Measurements from ENCODE around the gene DKK3. TPM values are rescaled to one million over a fixed set of nuclear protein-coding genes. Genes with fewer than 3 reads are reported as not detected.

The DKK3 gene
- total RNA-seq, 1 donor from 2014 or later: not detected

DNA sequence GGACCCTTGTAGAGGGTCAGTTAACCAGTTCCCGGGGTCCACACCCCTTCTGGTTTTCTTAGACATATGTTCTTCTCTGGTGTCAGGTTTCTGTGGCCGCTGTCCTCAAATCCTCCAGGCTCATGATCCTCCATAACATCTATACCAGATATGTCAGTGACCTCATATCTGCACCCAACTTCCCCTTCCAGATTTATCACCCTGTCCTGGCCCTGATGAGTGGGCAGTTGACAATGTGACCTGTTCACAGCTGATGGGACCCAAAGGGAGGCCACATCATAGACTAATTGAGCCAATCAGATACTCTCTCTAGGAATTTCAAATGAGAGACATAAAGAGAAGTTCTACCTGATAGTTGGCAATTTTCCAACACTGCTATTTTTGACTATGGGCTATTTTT, 5.1 kb downstream of the DKK3 start:
- Mint-ChIP-seq H3K4me1 (peaks cover 8% of the 10 kb centered on the region), H3K27ac (no peak overlapping the region), H3K36me3 (ENCODE audit: low read depth) (no peaks in the 10 kb centered on the region), H3K27me3 (peaks cover 63% of the 10 kb centered on the region), H3K4me3 (no peak overlapping the region), H3K9me3 (no peaks in the 10 kb centered on the region)
- no peak for DNase-seq
- intact Hi-C loops (cut with micrococcal nuclease): no loop called here

DNA sequence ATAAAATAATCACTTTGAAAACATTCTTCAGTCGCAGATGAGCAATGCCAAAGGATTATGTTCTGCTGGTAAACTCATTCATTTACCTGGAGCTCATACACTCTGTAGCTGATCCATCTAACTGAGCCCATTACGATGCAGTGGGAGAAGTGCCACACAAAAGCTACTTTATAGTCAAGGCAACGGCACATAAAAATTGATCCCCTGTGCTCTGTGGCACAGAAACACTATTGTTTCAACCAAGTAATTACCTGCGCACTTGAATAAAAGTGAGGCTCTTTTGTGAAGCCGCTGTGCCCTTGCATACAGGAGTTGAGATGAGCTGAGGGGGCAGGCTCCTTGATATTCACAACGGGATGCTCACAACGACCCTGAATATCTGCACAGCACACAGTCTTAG, 7.2 kb downstream of the DKK3 start:
- peaks cover 47% of the 10 kb centered on the region for H3K27me3 Mint-ChIP-seq

DNA sequence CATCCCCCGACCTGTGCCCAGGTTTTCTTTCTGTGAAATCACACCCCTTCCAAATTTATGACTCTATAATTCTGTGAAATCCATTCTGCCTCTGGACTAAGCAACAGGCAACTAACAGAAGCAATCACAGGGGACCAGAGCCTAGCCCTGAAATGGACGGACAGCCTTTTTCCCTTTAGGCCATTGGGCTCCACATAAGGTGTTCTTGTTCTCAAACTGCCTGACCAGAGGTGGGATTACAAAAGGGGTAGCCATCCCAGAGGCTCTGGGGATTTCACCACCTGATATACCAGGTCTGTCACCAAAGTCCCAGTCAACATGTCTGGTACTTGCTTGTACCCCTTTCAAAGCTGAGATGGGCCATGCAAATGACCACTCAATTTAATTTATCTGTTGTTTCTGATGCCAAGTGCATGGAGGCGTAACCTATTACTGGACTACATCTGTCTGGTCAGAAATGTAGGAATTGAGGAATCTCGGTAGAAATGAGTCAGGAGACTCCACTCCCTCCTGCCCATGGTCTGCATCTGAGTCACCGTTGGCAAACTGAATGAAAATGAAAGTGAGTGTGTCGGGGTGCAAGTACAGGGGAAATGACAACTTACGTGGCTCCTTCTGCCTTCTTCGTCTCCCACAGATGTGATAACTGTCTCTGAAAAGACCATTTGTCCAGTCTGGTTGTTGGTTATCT, 10.2 kb downstream of the DKK3 start:
- no peaks in the 10 kb centered on the region for H3K36me3 Mint-ChIP-seq (ENCODE audit: low read depth)
- intact Hi-C loops (cut with micrococcal nuclease): no loop called here
- DNase-seq: peak; percentile 66
- no peak overlapping the region for H3K27ac Mint-ChIP-seq
- peak overlapping the region; percentile 56 for H3K4me3 Mint-ChIP-seq
- H3K4me1 Mint-ChIP-seq: peaks cover 11% of the 10 kb centered on the region
- H3K9me3 Mint-ChIP-seq: no peaks in the 10 kb centered on the region
- H3K27me3 Mint-ChIP-seq: peaks cover 35% of the 10 kb centered on the region

More for the DNA sequence above, 7.2 kb downstream of the DKK3 start:
- Mint-ChIP-seq H3K9me3 (no peaks in the 10 kb centered on the region), H3K4me3 (no peak overlapping the region), H3K27ac (no peak overlapping the region), H3K36me3 (ENCODE audit: low read depth) (no peaks in the 10 kb centered on the region), H3K4me1 (peaks cover 11% of the 10 kb centered on the region)
- no peak for DNase-seq
- intact Hi-C loops (cut with micrococcal nuclease): no loop called here

DNA sequence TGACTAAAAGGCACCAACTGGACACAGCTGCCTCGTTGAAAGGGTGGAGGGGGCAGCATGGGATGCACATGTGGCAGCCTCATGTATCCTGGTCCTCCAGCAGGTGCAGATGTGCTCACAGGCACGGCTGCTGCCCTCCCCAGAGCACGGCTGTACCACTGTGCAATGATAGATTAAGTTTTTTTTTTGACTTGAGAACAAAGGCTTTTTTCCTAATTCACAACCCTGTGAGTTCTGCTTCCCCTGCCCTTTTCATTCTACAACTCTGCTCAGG, 11.4 kb downstream of the DKK3 start:
- H3K27me3 Mint-ChIP-seq: peaks cover 27% of the 10 kb centered on the region
- H3K9me3 Mint-ChIP-seq: no peaks in the 10 kb centered on the region
- H3K4me3 Mint-ChIP-seq: no peak overlapping the region
- DNase-seq: no peak
- intact Hi-C loops (cut with micrococcal nuclease): no loop called here
- no peaks in the 10 kb centered on the region for H3K36me3 Mint-ChIP-seq (ENCODE audit: low read depth)
- H3K4me1 Mint-ChIP-seq: peaks cover 11% of the 10 kb centered on the region
- no peak overlapping the region for H3K27ac Mint-ChIP-seq

DNA sequence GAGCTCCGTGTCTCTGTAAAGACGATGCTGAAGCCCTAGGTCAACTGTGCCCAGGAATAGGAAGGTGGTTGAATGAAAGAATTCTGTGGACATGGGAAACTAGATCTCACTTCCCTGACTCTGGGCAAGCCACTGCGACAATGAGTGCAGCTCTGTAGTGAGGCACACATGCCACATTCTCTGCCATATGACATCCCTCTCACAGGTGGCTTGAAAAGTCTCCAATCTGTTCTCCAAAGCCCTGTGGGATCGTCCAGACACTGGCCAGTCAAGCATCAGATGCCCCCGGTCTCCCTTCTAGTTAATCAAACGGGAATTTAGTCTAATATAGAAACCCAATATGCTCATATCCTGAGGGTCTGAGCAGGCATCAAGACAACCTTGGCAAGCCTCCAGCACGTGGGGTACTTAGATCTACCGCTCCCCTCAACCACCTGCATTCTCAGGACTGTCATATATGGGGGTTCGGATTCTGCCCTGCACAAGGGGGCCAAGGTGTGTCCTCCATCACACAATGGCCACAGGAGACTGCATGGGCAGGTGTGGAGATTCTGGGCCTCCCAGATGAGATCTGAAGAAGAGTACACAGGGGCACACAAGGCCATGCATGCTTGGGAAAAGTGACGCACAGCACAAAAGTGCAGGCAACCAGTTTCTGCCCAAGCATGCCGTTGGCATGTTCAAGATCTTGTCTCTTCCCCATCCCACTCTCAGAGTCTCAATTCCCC, 11.9 kb downstream of the DKK3 start:
- no peak overlapping the region for H3K4me3 Mint-ChIP-seq
- peaks cover 11% of the 10 kb centered on the region for H3K4me1 Mint-ChIP-seq
- peaks cover 23% of the 10 kb centered on the region for H3K27me3 Mint-ChIP-seq
- intact Hi-C loops (cut with micrococcal nuclease): no loop called here
- H3K27ac Mint-ChIP-seq: no peak overlapping the region
- H3K9me3 Mint-ChIP-seq: no peaks in the 10 kb centered on the region
- DNase-seq: no peak
- no peaks in the 10 kb centered on the region for H3K36me3 Mint-ChIP-seq (ENCODE audit: low read depth)

DNA sequence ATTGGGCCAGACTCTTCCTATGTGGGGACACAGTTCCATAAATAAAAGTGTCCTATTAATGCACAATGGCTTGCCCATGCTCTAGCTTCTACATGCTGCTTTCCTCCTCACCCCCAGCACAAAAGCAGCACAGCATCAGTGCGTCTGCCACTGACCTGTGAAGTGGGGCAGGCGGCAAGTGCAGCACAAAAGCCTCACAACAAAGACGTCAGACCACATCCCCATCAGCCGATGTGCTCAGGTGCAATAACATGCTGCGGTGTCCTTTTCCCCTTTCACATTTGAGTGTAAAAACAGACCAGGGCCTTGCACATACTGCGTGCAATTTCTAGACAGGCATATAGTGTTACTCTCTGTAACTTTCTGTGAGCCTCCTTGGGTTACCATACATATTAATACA, 12.8 kb downstream of the DKK3 start:
- no peak for DNase-seq
- H3K27ac Mint-ChIP-seq: no peak overlapping the region
- no peaks in the 10 kb centered on the region for H3K9me3 Mint-ChIP-seq
- H3K4me3 Mint-ChIP-seq: no peak overlapping the region
- no peaks in the 10 kb centered on the region for H3K36me3 Mint-ChIP-seq (ENCODE audit: low read depth)
- H3K27me3 Mint-ChIP-seq: peaks cover 22% of the 10 kb centered on the region
- H3K4me1 Mint-ChIP-seq: peaks cover 11% of the 10 kb centered on the region
- intact Hi-C loops (cut with micrococcal nuclease): no loop called here

GRCh38 chr11:11993839-11994238, 14.6 kb downstream of the DKK3 start:
- Mint-ChIP-seq H3K4me3 (no peak overlapping the region), H3K27me3 (peaks cover 25% of the 10 kb centered on the region), H3K36me3 (ENCODE audit: low read depth) (no peaks in the 10 kb centered on the region), H3K4me1 (peaks cover 8% of the 10 kb centered on the region), H3K27ac (no peak overlapping the region), H3K9me3 (no peaks in the 10 kb centered on the region)
- DNase-seq: no peak
- intact Hi-C loops (cut with micrococcal nuclease): no loop called here

- Mint-ChIP-seq H3K4me1 (peaks cover 6% of the 10 kb centered on the region), H3K27ac (no peak overlapping the region), H3K9me3 (peaks cover 4% of the 10 kb centered on the region), H3K27me3 (peaks cover 25% of the 10 kb centered on the region), H3K36me3 (ENCODE audit: low read depth) (no peaks in the 10 kb centered on the region), H3K4me3 (no peak overlapping the region)
- no peak for DNase-seq
- intact Hi-C loops (cut with micrococcal nuclease): no loop called here
These were observed 15.9 kb downstream of the DKK3 start for GRCh38 chr11:11992257-11993212.

GRCh38 chr11:11989774-11990744, 18.4 kb downstream of the DKK3 start:
- Mint-ChIP-seq H3K4me1 (peaks cover 3% of the 10 kb centered on the region), H3K27ac (no peak overlapping the region), H3K27me3 (peaks cover 21% of the 10 kb centered on the region), H3K9me3 (peaks cover 6% of the 10 kb centered on the region), H3K4me3 (no peak overlapping the region), H3K36me3 (ENCODE audit: low read depth) (no peaks in the 10 kb centered on the region)
- intact Hi-C loops (cut with micrococcal nuclease): no loop called here
- no peak for DNase-seq

DNA sequence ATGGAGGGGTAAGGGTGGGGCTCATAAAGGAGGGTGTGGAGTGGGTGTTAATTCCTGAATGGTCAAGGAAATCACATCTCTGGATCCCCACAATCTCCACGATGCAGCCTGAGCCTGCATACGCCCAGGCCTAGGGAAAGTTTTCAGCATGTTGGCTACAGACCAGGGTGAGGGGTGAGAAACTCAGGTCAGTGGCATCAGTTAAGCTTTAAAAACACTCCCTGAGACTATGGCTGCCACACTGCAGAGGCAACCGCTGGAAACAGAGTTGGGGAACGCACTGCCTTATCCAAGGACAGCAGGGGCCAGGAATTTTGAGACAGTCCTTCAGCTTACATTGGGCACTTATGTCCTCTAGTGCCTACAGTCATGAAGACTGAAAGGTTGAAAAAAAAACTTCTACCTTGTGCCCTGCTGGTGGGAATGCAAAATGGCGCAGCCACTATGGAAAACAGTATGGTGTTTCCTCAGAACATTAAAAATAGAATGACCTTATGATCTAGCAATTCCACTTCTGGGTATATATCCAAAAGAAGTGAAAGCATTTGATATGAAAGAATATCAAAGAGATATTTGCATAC, 19.7 kb downstream of the DKK3 start:
- intact Hi-C loops (cut with micrococcal nuclease): no loop called here
- Mint-ChIP-seq H3K4me1 (peaks cover 3% of the 10 kb centered on the region), H3K36me3 (ENCODE audit: low read depth) (no peaks in the 10 kb centered on the region), H3K27ac (no peak overlapping the region), H3K9me3 (peaks cover 6% of the 10 kb centered on the region), H3K27me3 (peaks cover 12% of the 10 kb centered on the region), H3K4me3 (no peak overlapping the region)
- no peak for DNase-seq

DNA sequence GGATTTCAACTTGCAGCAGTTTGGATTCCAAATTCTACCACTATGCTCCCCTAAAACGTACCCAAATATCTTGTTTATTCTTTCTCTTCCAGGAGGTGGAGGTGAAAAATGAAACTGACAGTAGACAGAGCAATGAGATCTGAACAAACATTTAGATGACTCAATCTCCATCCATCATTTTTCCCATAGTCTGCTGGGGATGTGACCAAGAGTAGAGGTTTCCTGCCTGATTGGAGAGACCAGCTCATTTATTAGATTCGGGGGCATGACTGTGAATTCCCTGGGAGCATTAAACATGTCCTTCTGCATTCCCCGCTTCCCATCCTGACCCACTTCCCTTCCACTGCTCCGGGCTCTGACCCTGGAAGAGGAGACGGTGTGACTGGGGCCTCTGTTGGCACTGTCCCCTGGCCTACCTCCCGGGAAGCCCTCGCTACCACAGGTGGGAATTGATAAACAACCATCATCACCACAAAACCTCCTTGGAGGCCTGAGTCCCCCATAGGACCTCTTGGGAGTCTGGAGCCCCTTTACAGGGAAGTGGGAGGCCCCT, 20.3 kb downstream of the DKK3 start:
- no peak for DNase-seq
- Mint-ChIP-seq H3K27ac (no peak overlapping the region), H3K4me1 (peaks cover 3% of the 10 kb centered on the region), H3K4me3 (no peak overlapping the region), H3K27me3 (peaks cover 9% of the 10 kb centered on the region), H3K36me3 (ENCODE audit: low read depth) (no peaks in the 10 kb centered on the region), H3K9me3 (peaks cover 6% of the 10 kb centered on the region)
- intact Hi-C loops (cut with micrococcal nuclease): no loop called here

DNA sequence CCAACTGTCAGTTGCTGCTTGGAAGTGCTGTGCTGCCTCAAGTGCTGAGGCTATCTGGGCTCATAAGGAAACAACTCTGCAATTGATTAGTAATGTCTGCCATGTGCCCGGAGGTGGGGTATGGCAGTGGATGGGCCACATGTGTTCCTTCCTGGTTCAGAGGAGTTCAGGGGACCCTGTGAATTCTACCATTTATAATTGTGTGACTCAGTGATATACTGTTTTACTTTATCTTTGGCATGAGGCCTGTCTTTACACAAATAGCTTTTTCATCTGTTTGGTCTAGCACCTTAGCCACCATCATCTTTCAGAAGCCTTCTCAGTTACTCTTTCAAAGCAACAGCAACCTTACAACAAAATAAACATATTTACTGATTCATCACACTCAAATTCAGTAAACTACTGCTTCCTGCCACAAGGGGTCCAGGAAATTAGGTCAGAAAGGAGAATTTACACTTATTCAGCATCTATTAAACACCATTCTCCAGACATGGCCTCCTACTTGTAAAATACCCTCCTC, 20.9 kb downstream of the DKK3 start:
- Mint-ChIP-seq H3K9me3 (peaks cover 6% of the 10 kb centered on the region), H3K36me3 (ENCODE audit: low read depth) (no peaks in the 10 kb centered on the region), H3K4me1 (peaks cover 3% of the 10 kb centered on the region), H3K4me3 (no peak overlapping the region), H3K27me3 (peaks cover 9% of the 10 kb centered on the region), H3K27ac (no peak overlapping the region)
- DNase-seq: no peak
- intact Hi-C loops (cut with micrococcal nuclease): no loop called here
